Activated naive CD8-positive, alpha-beta T cell (primary cell): Measurements from ENCODE around the gene CASQ1.

Experiments
- H3K27ac Mint-ChIP-seq: one replicate; pipeline ENCODE4 v1.8.0; 2021; ENCODE audit warnings: mixed read lengths
- H3K27me3 Mint-ChIP-seq: one replicate; pipeline ENCODE4 v1.8.0; 2021; ENCODE audit warnings: mixed read lengths
- H3K36me3 Mint-ChIP-seq: one replicate; pipeline ENCODE4 v1.8.0; 2021; ENCODE audit warnings: mixed read lengths
- H3K4me1 Mint-ChIP-seq: one replicate; pipeline ENCODE4 v1.8.0; 2021; ENCODE audit warnings: low read depth, mixed read lengths
- H3K4me3 Mint-ChIP-seq: one replicate; pipeline ENCODE4 v1.8.0; 2021; ENCODE audit warnings: mild to moderate bottlenecking, mixed read lengths
- H3K9me3 Mint-ChIP-seq: one replicate; pipeline ENCODE4 v1.8.0; 2021; ENCODE audit warnings: low read depth, mixed read lengths

Gene CASQ1

GRCh38 chr1:160162931-160163330 lies 27.4 kb upstream of the CASQ1 start:
- Mint-ChIP-seq H3K9me3 (no peaks in the 10 kb centered on the region), H3K36me3 (peaks cover 2% of the 10 kb centered on the region)

GRCh38 chr1:160163615-160164014 lies 26.8 kb upstream of the CASQ1 start:
- peaks cover 4% of the 10 kb centered on the region for H3K4me1 Mint-ChIP-seq
- H3K4me3 Mint-ChIP-seq, result no peak overlapping the region
- peaks cover 3% of the 10 kb centered on the region for H3K36me3 Mint-ChIP-seq
- no peaks in the 10 kb centered on the region for H3K9me3 Mint-ChIP-seq
- H3K27ac Mint-ChIP-seq, result no peak overlapping the region
- H3K27me3 Mint-ChIP-seq, result no peaks in the 10 kb centered on the region

More at GRCh38 chr1:160162931-160163330, 27.4 kb upstream of the CASQ1 start:
- H3K27ac Mint-ChIP-seq, result no peak overlapping the region
- H3K4me1 Mint-ChIP-seq, result peaks cover 3% of the 10 kb centered on the region
- no peaks in the 10 kb centered on the region for H3K27me3 Mint-ChIP-seq
- no peak overlapping the region for H3K4me3 Mint-ChIP-seq

GRCh38 chr1:160164121-160164520 lies 26.3 kb upstream of the CASQ1 start:
- Mint-ChIP-seq H3K4me1 (peaks cover 6% of the 10 kb centered on the region), H3K27me3 (no peaks in the 10 kb centered on the region), H3K9me3 (no peaks in the 10 kb centered on the region)

GRCh38 chr1:160166166-160166868 lies 24.1 kb upstream of the CASQ1 start:
- no peaks in the 10 kb centered on the region for H3K27me3 Mint-ChIP-seq
- H3K4me3 Mint-ChIP-seq, result no peak overlapping the region
- H3K9me3 Mint-ChIP-seq, result no peaks in the 10 kb centered on the region
- peaks cover 3% of the 10 kb centered on the region for H3K36me3 Mint-ChIP-seq
- H3K27ac Mint-ChIP-seq, result no peak overlapping the region
- H3K4me1 Mint-ChIP-seq, result peaks cover 14% of the 10 kb centered on the region

More at GRCh38 chr1:160164121-160164520, 26.3 kb upstream of the CASQ1 start:
- Mint-ChIP-seq H3K27ac (no peak overlapping the region), H3K36me3 (peaks cover 3% of the 10 kb centered on the region), H3K4me3 (no peak overlapping the region)

- H3K4me1 Mint-ChIP-seq, result peaks cover 14% of the 10 kb centered on the region
- H3K9me3 Mint-ChIP-seq, result no peaks in the 10 kb centered on the region
- H3K27ac Mint-ChIP-seq, result no peak overlapping the region
- H3K36me3 Mint-ChIP-seq, result peaks cover 3% of the 10 kb centered on the region
- no peak overlapping the region for H3K4me3 Mint-ChIP-seq
- H3K27me3 Mint-ChIP-seq, result no peaks in the 10 kb centered on the region
Measured at GRCh38 chr1:160167056-160167455, 23.3 kb upstream of the CASQ1 start.

DNA sequence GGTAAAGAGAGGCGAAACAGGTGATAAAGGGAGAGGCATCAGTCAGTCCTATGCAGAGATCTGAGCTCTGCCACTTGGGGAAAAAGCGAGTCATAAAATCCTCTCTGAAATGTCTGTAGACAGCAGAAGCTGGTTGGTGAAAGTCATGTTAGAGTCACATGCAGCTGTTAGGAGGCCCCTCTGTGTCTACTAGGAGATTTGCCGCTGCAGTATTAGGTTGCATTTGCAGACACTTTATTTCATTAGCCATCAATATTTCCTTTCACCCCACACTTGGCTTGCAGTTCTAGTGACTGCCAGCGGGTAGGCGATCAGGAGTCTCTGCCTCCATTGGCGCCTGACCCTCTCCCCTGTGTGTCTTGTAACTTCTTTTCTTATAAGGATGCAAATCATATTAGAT lies 22.8 kb upstream of the CASQ1 start:
- Mint-ChIP-seq H3K9me3 (no peaks in the 10 kb centered on the region), H3K4me1 (peaks cover 14% of the 10 kb centered on the region), H3K27ac (no peak overlapping the region), H3K36me3 (peaks cover 3% of the 10 kb centered on the region), H3K27me3 (no peaks in the 10 kb centered on the region), H3K4me3 (no peak overlapping the region)

DNA sequence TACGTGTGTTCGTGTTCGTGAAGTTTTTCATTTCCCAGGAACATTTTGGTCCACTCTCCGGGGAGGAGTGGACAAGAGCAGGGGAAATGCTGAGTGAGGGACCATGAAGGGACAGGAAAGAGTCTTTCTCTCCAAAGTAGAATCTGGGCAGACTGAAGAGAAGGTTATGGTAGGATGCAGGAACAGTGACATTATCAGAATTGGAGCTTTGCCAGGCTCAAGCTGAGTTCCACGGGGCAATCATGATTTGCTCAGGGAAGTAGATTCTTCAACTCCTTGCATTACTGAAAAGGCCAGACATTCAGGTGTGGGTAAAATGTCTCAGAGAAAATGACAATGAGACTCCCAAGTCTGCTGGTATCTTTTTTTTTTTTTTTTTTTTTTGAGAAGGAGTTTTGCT lies 22.4 kb upstream of the CASQ1 start:
- Mint-ChIP-seq H3K4me3 (no peak overlapping the region), H3K9me3 (no peaks in the 10 kb centered on the region), H3K4me1 (peaks cover 14% of the 10 kb centered on the region), H3K27ac (no peak overlapping the region), H3K36me3 (peaks cover 3% of the 10 kb centered on the region), H3K27me3 (no peaks in the 10 kb centered on the region)

GRCh38 chr1:160168609-160169369 lies 21.6 kb upstream of the CASQ1 start:
- Mint-ChIP-seq H3K4me1 (peaks cover 14% of the 10 kb centered on the region), H3K36me3 (peaks cover 3% of the 10 kb centered on the region), H3K27ac (no peak overlapping the region), H3K9me3 (no peaks in the 10 kb centered on the region), H3K4me3 (no peak overlapping the region), H3K27me3 (no peaks in the 10 kb centered on the region)

- Mint-ChIP-seq H3K27ac (peak overlapping the region; percentile 31), H3K4me1 (peaks cover 14% of the 10 kb centered on the region), H3K27me3 (no peaks in the 10 kb centered on the region), H3K4me3 (no peak overlapping the region), H3K36me3 (peaks cover 3% of the 10 kb centered on the region), H3K9me3 (no peaks in the 10 kb centered on the region)
Measured at GRCh38 chr1:160169553-160170399, 20.6 kb upstream of the CASQ1 start.

DNA sequence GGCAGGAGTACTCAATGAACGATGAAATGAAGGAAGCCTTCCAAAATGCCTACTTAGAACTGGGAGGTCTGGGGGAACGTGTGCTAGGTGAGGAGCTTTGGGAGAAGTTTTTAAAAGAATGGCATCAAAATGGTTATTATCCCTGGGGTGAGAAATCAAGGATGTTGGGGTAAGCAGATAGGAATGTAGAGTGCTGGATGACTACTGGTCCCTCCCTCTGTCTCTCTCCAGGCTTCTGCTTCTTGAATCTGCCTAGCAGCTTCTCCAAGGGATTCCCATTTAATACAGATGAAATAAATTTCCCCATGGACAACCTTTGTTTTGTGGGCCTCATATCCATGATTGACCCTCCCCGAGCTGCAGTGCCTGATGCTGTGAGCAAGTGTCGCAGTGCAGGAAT lies 19.0 kb upstream of the CASQ1 start:
- Mint-ChIP-seq H3K4me1 (peaks cover 14% of the 10 kb centered on the region), H3K4me3 (no peak overlapping the region), H3K27me3 (no peaks in the 10 kb centered on the region), H3K36me3 (peaks cover 3% of the 10 kb centered on the region), H3K9me3 (no peaks in the 10 kb centered on the region), H3K27ac (no peak overlapping the region)

DNA sequence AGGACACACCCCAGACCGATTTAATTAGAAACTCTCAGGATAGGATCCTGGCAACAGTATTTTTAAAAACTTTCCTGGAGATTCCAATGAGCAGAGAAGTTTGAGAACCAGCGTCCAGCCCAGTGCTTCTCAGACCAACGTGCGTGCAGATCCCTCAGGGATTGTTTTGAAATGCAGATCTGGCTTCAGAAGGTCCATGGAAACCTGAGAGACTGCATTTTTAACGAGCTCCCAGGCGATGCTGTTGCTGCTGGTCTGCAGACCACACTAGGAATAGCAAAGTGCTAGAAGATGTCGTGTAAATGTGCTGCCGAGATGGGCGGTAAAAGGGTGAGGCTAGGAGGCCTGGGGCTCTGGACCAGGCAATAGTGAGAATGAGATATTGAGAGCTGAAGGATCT lies 18.4 kb upstream of the CASQ1 start:
- Mint-ChIP-seq H3K36me3 (peaks cover 3% of the 10 kb centered on the region), H3K4me1 (peaks cover 14% of the 10 kb centered on the region), H3K27me3 (no peaks in the 10 kb centered on the region), H3K9me3 (no peaks in the 10 kb centered on the region), H3K4me3 (no peak overlapping the region), H3K27ac (no peak overlapping the region)

GRCh38 chr1:160177231-160177630 lies 13.1 kb upstream of the CASQ1 start:
- Mint-ChIP-seq H3K4me1 (no peaks in the 10 kb centered on the region), H3K4me3 (no peak overlapping the region), H3K27me3 (peaks cover 2% of the 10 kb centered on the region), H3K9me3 (no peaks in the 10 kb centered on the region), H3K36me3 (no peaks in the 10 kb centered on the region), H3K27ac (no peak overlapping the region)

- Mint-ChIP-seq H3K27ac (no peak overlapping the region), H3K9me3 (no peaks in the 10 kb centered on the region), H3K4me3 (no peak overlapping the region), H3K4me1 (no peaks in the 10 kb centered on the region), H3K27me3 (peaks cover 2% of the 10 kb centered on the region), H3K36me3 (no peaks in the 10 kb centered on the region)
Measured at GRCh38 chr1:160177667-160178066, 12.7 kb upstream of the CASQ1 start.

DNA sequence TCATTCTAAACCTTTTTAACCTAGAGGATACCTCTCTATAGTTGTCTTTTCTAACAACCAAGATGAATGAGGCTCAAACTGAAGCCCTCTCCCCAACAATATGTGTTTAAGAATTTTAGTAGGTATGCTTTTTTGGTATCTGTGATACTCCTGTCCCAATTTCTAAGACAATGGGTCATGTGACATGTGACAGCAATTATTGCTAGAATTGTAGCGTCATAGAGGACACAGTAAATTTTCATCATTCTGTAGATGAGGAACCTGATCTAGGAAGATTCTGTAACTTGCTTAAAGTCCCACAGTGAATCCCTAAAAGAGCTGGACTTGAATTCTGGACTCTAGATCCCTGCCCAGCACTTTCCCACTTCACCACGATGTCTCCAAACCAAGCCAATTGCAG lies 11.6 kb upstream of the CASQ1 start:
- Mint-ChIP-seq H3K36me3 (no peaks in the 10 kb centered on the region), H3K4me3 (no peak overlapping the region), H3K9me3 (no peaks in the 10 kb centered on the region), H3K4me1 (no peaks in the 10 kb centered on the region), H3K27ac (no peak overlapping the region), H3K27me3 (peaks cover 3% of the 10 kb centered on the region)

- no peaks in the 10 kb centered on the region for H3K9me3 Mint-ChIP-seq
- no peak overlapping the region for H3K27ac Mint-ChIP-seq
- no peaks in the 10 kb centered on the region for H3K36me3 Mint-ChIP-seq
- no peaks in the 10 kb centered on the region for H3K4me1 Mint-ChIP-seq
- no peak overlapping the region for H3K4me3 Mint-ChIP-seq
- peaks cover 3% of the 10 kb centered on the region for H3K27me3 Mint-ChIP-seq
Measured at GRCh38 chr1:160179336-160179735, 11.0 kb upstream of the CASQ1 start.
